ENCODE measurements around the gene OR4B1.
A peak's percentile ranks its signal among the peaks of the same experiment; 100 is the strongest.
"Not testable (repeated sequence)": the region's sequence is repeated elsewhere in the genome, so short reads cannot be mapped to it uniquely, and the experiment has no call there.

OR4B1 gene

GRCh38 chr11:48216510-48216909, at the start of gene OR4B1:
OR4B1 (plus strand) TSS chr11:48216810; CDS start chr11:48216810, 0 bp downstream.
- DNase-seq = no peak

GRCh38 chr11:48167380-48167779, 49.2 kb upstream of the OR4B1 start:
- DNase-seq = no peak

- no peak for DNase-seq
Observed at GRCh38 chr11:48168815-48169214, 47.8 kb upstream of the OR4B1 start.

GRCh38 chr11:48169259-48169658, 47.4 kb upstream of the OR4B1 start:
- no peak for DNase-seq

- peak in 1 of 56 donors; percentile 37 for DNase-seq
Observed at GRCh38 chr11:48169717-48170116, 46.9 kb upstream of the OR4B1 start.

- no peak for DNase-seq
Observed at GRCh38 chr11:48170241-48171233, 46.1 kb upstream of the OR4B1 start.

- DNase-seq = peak in 44 of 56 donors; percentile 8 to 78 (median 35)
Observed at GRCh38 chr11:48172818-48173609, 43.6 kb upstream of the OR4B1 start.

GRCh38 chr11:48177661-48178060, 38.9 kb upstream of the OR4B1 start:
- no peak for DNase-seq

- DNase-seq = no peak
Observed at GRCh38 chr11:48180627-48181026, 36.0 kb upstream of the OR4B1 start.

- no peak for DNase-seq
Observed at GRCh38 chr11:48182860-48183526, 33.6 kb upstream of the OR4B1 start.

GRCh38 chr11:48184452-48184851, 32.2 kb upstream of the OR4B1 start:
- no peak for DNase-seq

GRCh38 chr11:48190906-48191654, 25.5 kb upstream of the OR4B1 start:
- not testable (repeated sequence) for DNase-seq

- DNase-seq = no peak
Observed at GRCh38 chr11:48193876-48194275, 22.7 kb upstream of the OR4B1 start.

- no peak for DNase-seq
Observed at GRCh38 chr11:48207881-48208280, 8.7 kb upstream of the OR4B1 start.

GRCh38 chr11:48210052-48210451, 6.6 kb upstream of the OR4B1 start:
- no peak for DNase-seq

- DNase-seq = no peak
Observed at GRCh38 chr11:48228761-48229160, 12.2 kb downstream of the OR4B1 start.

- not testable (repeated sequence) for DNase-seq
Observed at GRCh38 chr11:48230057-48230456, 13.4 kb downstream of the OR4B1 start.

- no peak for DNase-seq
Observed at GRCh38 chr11:48237727-48238126, 21.1 kb downstream of the OR4B1 start.

GRCh38 chr11:48242501-48242900, 25.9 kb downstream of the OR4B1 start:
- DNase-seq = no peak

- no peak for DNase-seq
Observed at GRCh38 chr11:48244804-48245203, 28.2 kb downstream of the OR4B1 start, which contains the start of gene OR4X2. OR4X2 (plus strand) TSS chr11:48245104; CDS start chr11:48245104, 0 bp downstream.

- no peak for DNase-seq
Observed at GRCh38 chr11:48248902-48249301, 32.3 kb downstream of the OR4B1 start.

Data from amygdala (tissue), 56 donors.